Measurements from ENCODE around the gene TMEM127.

TMEM127 gene

DNA sequence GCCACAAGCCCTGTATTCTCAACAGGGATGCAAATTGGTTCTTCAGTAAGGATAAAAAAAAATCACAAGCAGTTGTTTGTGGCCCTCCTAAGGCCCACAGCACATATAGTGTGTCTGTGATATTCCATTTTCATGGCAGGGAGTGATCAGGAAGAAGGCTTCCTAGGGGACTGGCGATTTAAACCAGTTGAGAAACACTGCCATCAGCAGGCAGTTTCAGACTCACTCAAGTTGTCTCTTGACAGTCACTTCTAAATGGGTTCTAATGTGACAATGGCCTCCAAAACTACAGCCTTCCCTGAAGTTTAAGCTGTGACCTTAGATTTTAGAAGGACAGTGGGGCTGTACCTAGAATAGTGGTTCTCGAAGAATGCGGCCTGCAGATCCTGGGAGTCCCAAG lies 6.2 kb upstream of the TMEM127 start:
- peaks cover 7% of the 10 kb centered on the region for H3K79me2 ChIP-seq (ENCODE audit: control insufficient read depth, insufficient read depth, low read length)
- peaks cover 22% of the 10 kb centered on the region for H3K36me3 ChIP-seq (ENCODE audit: control insufficient read depth, insufficient read depth, low read length)
- H2BK5ac ChIP-seq (ENCODE audit: low read length), result no peak overlapping the region
- H3K4ac ChIP-seq (ENCODE audit: low read depth, low read length), result no peak overlapping the region
- H4K8ac ChIP-seq (ENCODE audit: low read depth, low read length), result no peak overlapping the region
- H3K18ac ChIP-seq (ENCODE audit: low read length), result no peak overlapping the region
- DNase-seq, result no peak
- no peak overlapping the region for H3K56ac ChIP-seq (ENCODE audit: low read length)
- no peak overlapping the region for H3K4me2 ChIP-seq (ENCODE audit: low read length)
- H2BK15ac ChIP-seq (replicated peaks; ENCODE audit: low read depth), result no peak overlapping the region
- no CpG with 5 or more reads among the region's 3 CpGs for WGBS (ENCODE audit: extremely low coverage, insufficient coverage, low lambda C conversion rate)
- H3K27me3 ChIP-seq (ENCODE audit: insufficient read depth, low read length, poor library complexity), result no peaks in the 10 kb centered on the region
- peaks cover 7% of the 10 kb centered on the region for H3K79me1 ChIP-seq (ENCODE audit: low read length)
- H4K5ac ChIP-seq (ENCODE audit: low read length), result no peak overlapping the region
- no peak overlapping the region for H3K4me3 ChIP-seq (ENCODE audit: low read length)
- no peak overlapping the region for H3K9ac ChIP-seq (ENCODE audit: low read length)
- H2AK5ac ChIP-seq (ENCODE audit: low read length), result no peak overlapping the region
- no peak overlapping the region for H3K23ac ChIP-seq (ENCODE audit: low read length)
- H3K27ac ChIP-seq (ENCODE audit: low read depth, low read length), result no peak overlapping the region
- H2BK120ac ChIP-seq (ENCODE audit: low read depth, low read length), result no peak overlapping the region
- H3K4me1 ChIP-seq (ENCODE audit: control insufficient read depth, low read depth, low read length), result no peaks in the 10 kb centered on the region

DNA sequence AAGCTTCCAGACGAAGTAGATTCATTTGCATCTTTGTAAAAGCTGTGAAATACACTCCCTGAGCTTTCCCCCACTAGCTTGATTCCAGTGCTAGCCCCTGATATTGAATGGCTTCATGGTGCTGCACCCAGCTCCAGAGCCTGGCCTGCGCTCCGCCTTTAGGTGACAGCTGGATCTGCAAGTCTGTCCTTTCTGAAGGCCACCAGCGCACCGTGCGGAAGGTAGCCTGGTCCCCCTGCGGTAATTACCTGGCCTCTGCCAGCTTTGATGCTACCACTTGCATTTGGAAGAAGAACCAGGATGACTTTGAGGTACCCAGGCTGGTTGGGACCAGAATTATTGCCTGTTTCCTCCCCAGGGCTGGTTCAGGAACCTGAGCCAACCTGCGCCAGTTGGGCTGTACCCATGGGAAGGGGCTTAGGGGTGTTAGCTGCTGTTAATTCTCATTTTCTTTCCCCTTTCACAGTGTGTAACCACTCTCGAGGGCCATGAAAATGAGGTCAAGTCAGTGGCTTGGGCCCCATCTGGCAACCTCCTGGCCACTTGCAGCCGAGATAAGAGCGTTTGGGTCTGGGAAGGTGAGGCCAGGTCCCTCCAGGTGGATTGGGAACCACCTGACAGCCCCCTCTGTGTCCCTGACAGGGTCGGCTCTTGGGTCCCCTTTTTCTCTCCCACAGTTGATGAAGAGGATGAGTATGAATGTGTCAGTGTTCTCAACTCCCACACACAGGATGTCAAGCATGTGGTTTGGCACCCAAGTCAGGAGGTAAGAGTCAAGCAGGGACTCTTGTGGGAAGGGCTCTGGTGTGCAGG lies 1.6 kb upstream of the TMEM127 start:
- peaks cover 24% of the 10 kb centered on the region for H3K79me2 ChIP-seq (ENCODE audit: control insufficient read depth, insufficient read depth, low read length)
- no CpG with 5 or more reads among the region's 12 CpGs for WGBS (ENCODE audit: extremely low coverage, insufficient coverage, low lambda C conversion rate)
- H4K5ac ChIP-seq (ENCODE audit: low read length), result no peak overlapping the region
- no peak overlapping the region for H3K4me2 ChIP-seq (ENCODE audit: low read length)
- H3K27me3 ChIP-seq (ENCODE audit: insufficient read depth, low read length, poor library complexity), result no peaks in the 10 kb centered on the region
- no peak overlapping the region for H3K27ac ChIP-seq (ENCODE audit: low read depth, low read length)
- no peak overlapping the region for H3K56ac ChIP-seq (ENCODE audit: low read length)
- peaks cover 16% of the 10 kb centered on the region for H3K79me1 ChIP-seq (ENCODE audit: low read length)
- H3K23ac ChIP-seq (ENCODE audit: low read length), result no peak overlapping the region
- no peak overlapping the region for H3K4me3 ChIP-seq (ENCODE audit: low read length)
- H3K4ac ChIP-seq (ENCODE audit: low read depth, low read length), result no peak overlapping the region
- H3K4me1 ChIP-seq (ENCODE audit: control insufficient read depth, low read depth, low read length), result peaks cover 5% of the 10 kb centered on the region
- no peak overlapping the region for H3K18ac ChIP-seq (ENCODE audit: low read length)
- no peak overlapping the region for H3K9ac ChIP-seq (ENCODE audit: low read length)
- H2AK5ac ChIP-seq (ENCODE audit: low read length), result no peak overlapping the region
- H3K36me3 ChIP-seq (ENCODE audit: control insufficient read depth, insufficient read depth, low read length), result peaks cover 12% of the 10 kb centered on the region
- no peak overlapping the region for H2BK15ac ChIP-seq (replicated peaks; ENCODE audit: low read depth)
- H2BK120ac ChIP-seq (ENCODE audit: low read depth, low read length), result no peak overlapping the region
- H2BK5ac ChIP-seq (ENCODE audit: low read length), result no peak overlapping the region
- H4K8ac ChIP-seq (ENCODE audit: low read depth, low read length), result no peak overlapping the region
- DNase-seq, result peak; percentile 70

DNA sequence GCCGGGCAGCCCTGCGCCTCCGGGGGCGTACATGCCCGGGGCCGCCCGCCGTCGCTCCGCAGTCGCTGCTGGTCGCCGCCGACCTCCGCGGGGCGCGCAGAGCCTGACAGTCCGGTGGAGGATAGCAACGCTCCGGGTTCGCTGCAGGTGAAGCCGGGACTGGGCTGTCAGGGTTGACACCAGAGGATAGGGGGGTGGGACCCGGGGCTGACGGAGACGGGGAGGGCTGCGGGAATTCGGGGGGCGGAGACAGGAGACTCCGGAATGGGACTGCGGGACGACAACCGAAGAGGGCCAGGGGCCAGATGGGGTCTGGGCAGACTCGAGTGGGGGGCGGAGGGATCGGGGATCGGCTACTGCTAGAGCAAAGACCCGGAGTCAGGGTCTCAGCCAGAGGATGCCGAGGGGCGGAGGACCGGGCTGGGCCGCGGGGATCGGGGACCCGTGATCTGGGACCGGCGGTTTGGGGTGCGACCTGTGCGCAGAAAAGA lies 403 bp downstream of the TMEM127 start:
- H3K36me3 ChIP-seq (ENCODE audit: control insufficient read depth, insufficient read depth, low read length), result peaks cover 8% of the 10 kb centered on the region
- DNase-seq, result no peak
- H3K4me1 ChIP-seq (ENCODE audit: control insufficient read depth, low read depth, low read length), result peaks cover 5% of the 10 kb centered on the region
- H3K9ac ChIP-seq (ENCODE audit: low read length), result peak overlapping the region; percentile 86
- H2BK5ac ChIP-seq (ENCODE audit: low read length), result no peak overlapping the region
- no peaks in the 10 kb centered on the region for H3K27me3 ChIP-seq (ENCODE audit: insufficient read depth, low read length, poor library complexity)
- H3K4ac ChIP-seq (ENCODE audit: low read depth, low read length), result no peak overlapping the region
- peak overlapping the region; percentile 96 for H3K56ac ChIP-seq (ENCODE audit: low read length)
- no peak overlapping the region for H4K8ac ChIP-seq (ENCODE audit: low read depth, low read length)
- no CpG with 5 or more reads among the region's 49 CpGs for WGBS (ENCODE audit: extremely low coverage, insufficient coverage, low lambda C conversion rate)
- peak overlapping the region; percentile 83 for H3K4me2 ChIP-seq (ENCODE audit: low read length)
- H3K18ac ChIP-seq (ENCODE audit: low read length), result no peak overlapping the region
- H3K4me3 ChIP-seq (ENCODE audit: low read length), result peak overlapping the region; percentile 94
- no peak overlapping the region for H3K27ac ChIP-seq (ENCODE audit: low read depth, low read length)
- H3K79me1 ChIP-seq (ENCODE audit: low read length), result peaks cover 18% of the 10 kb centered on the region
- no peak overlapping the region for H2BK120ac ChIP-seq (ENCODE audit: low read depth, low read length)
- peaks cover 24% of the 10 kb centered on the region for H3K79me2 ChIP-seq (ENCODE audit: control insufficient read depth, insufficient read depth, low read length)
- H4K5ac ChIP-seq (ENCODE audit: low read length), result no peak overlapping the region
- no peak overlapping the region for H2AK5ac ChIP-seq (ENCODE audit: low read length)
- peak overlapping the region; percentile 30 for H3K23ac ChIP-seq (ENCODE audit: low read length)
- H2BK15ac ChIP-seq (replicated peaks; ENCODE audit: low read depth), result no peak overlapping the region

- H2AK5ac ChIP-seq (ENCODE audit: low read length), result no peak overlapping the region
Measured at GRCh38 chr2:96264656-96265348, 995 bp downstream of the TMEM127 start.

GRCh38 chr2:96264086-96264485 lies 1.7 kb downstream of the TMEM127 start:
- no peaks in the 10 kb centered on the region for H3K27me3 ChIP-seq (ENCODE audit: insufficient read depth, low read length, poor library complexity)
- H2AK5ac ChIP-seq (ENCODE audit: low read length), result no peak overlapping the region
- H3K4me2 ChIP-seq (ENCODE audit: low read length), result no peak overlapping the region
- DNase-seq, result peak; percentile 55
- H3K4me1 ChIP-seq (ENCODE audit: control insufficient read depth, low read depth, low read length), result peaks cover 5% of the 10 kb centered on the region
- WGBS (ENCODE audit: extremely low coverage, insufficient coverage, low lambda C conversion rate), result no CpG with 5 or more reads among the region's 4 CpGs
- no peak overlapping the region for H2BK5ac ChIP-seq (ENCODE audit: low read length)
- H3K4me3 ChIP-seq (ENCODE audit: low read length), result no peak overlapping the region
- H2BK15ac ChIP-seq (replicated peaks; ENCODE audit: low read depth), result no peak overlapping the region
- no peak overlapping the region for H2BK120ac ChIP-seq (ENCODE audit: low read depth, low read length)
- no peak overlapping the region for H3K9ac ChIP-seq (ENCODE audit: low read length)
- no peak overlapping the region for H4K5ac ChIP-seq (ENCODE audit: low read length)
- peaks cover 25% of the 10 kb centered on the region for H3K79me2 ChIP-seq (ENCODE audit: control insufficient read depth, insufficient read depth, low read length)
- H3K4ac ChIP-seq (ENCODE audit: low read depth, low read length), result no peak overlapping the region
- H4K8ac ChIP-seq (ENCODE audit: low read depth, low read length), result no peak overlapping the region
- no peak overlapping the region for H3K18ac ChIP-seq (ENCODE audit: low read length)
- H3K56ac ChIP-seq (ENCODE audit: low read length), result no peak overlapping the region
- H3K27ac ChIP-seq (ENCODE audit: low read depth, low read length), result no peak overlapping the region
- peaks cover 7% of the 10 kb centered on the region for H3K36me3 ChIP-seq (ENCODE audit: control insufficient read depth, insufficient read depth, low read length)
- H3K23ac ChIP-seq (ENCODE audit: low read length), result no peak overlapping the region
- peaks cover 26% of the 10 kb centered on the region for H3K79me1 ChIP-seq (ENCODE audit: low read length)

More at GRCh38 chr2:96264656-96265348, 995 bp downstream of the TMEM127 start:
- 100% methylated on average over 2 of the region's 33 CpGs for WGBS (ENCODE audit: extremely low coverage, insufficient coverage, low lambda C conversion rate)
- Histone ChIP-seq H3K79me1 (ENCODE audit: low read length) (peaks cover 20% of the 10 kb centered on the region), H3K18ac (ENCODE audit: low read length) (no peak overlapping the region), H3K9ac (ENCODE audit: low read length) (peak overlapping the region; percentile 86), H3K27me3 (ENCODE audit: insufficient read depth, low read length, poor library complexity) (no peaks in the 10 kb centered on the region), H3K27ac (ENCODE audit: low read depth, low read length) (no peak overlapping the region), H2BK15ac (replicated peaks; ENCODE audit: low read depth) (no peak overlapping the region), H4K5ac (ENCODE audit: low read length) (no peak overlapping the region), H3K36me3 (ENCODE audit: control insufficient read depth, insufficient read depth, low read length) (peaks cover 8% of the 10 kb centered on the region), H2BK5ac (ENCODE audit: low read length) (no peak overlapping the region), H4K8ac (ENCODE audit: low read depth, low read length) (no peak overlapping the region), H3K79me2 (ENCODE audit: control insufficient read depth, insufficient read depth, low read length) (peaks cover 24% of the 10 kb centered on the region), H3K4me3 (ENCODE audit: low read length) (peak overlapping the region; percentile 94), H2BK120ac (ENCODE audit: low read depth, low read length) (no peak overlapping the region), H3K4me2 (ENCODE audit: low read length) (peak overlapping the region; percentile 83), H3K56ac (ENCODE audit: low read length) (peak overlapping the region; percentile 96), H3K4ac (ENCODE audit: low read depth, low read length) (no peak overlapping the region), H3K4me1 (ENCODE audit: control insufficient read depth, low read depth, low read length) (peaks cover 5% of the 10 kb centered on the region), H3K23ac (ENCODE audit: low read length) (peak overlapping the region; percentile 30)
- peak; percentile 38 for DNase-seq

Measured in mesendoderm (in vitro differentiated cells).